Common myeloid progenitor, CD34-positive (primary cell): Measurements from ENCODE around the gene FBXO21.
"Not testable (repeated sequence)": the region's sequence is repeated elsewhere in the genome, so short reads cannot be mapped to it uniquely, and the experiment has no call there.

Experiments used
- CTCF ChIA-PET: fragments of 350-600 bp; sonication (Branson Sonifier 250); formaldehyde crosslinking; loops from one replicate; lab custom pipeline; 2021; ENCODE audit warnings: antibody characterized with exemption; lab: Charles Lee
- POLR2A ChIA-PET: fragments of 350-600 bp; sonication (Branson Sonifier 250); formaldehyde crosslinking; loops from one replicate; lab custom pipeline; 2021; ENCODE audit warnings: antibody characterized with exemption; lab: Charles Lee
- DNase-seq, 3 donors: peaks; one replicate each; pipeline versions ENCODE4 v3.0.0 to v3.0.0-alpha.2; 2013
- H3K27ac ChIP-seq, 2 experiments: 1 replicate in 1 of 2; 2 replicates in 1 of 2; pipeline ENCODE4 v1.7.0; 2013; ENCODE audit warnings: inconsistent platforms in 2 of 2, low read length in 2 of 2, mild to moderate bottlenecking in 2 of 2, low read depth in 1 of 2, moderate library complexity in 1 of 2; ENCODE audit not compliant: severe bottlenecking in 2 of 2, insufficient read depth in 1 of 2, poor library complexity in 1 of 2
- H3K27me3 ChIP-seq, 5 experiments: replicated peaks in 2 of 5; 1 replicate in 3 of 5; 2 replicates in 2 of 5; pipeline versions ENCODE4 v1.6.1 to v1.7.0; 2013; ENCODE audit warnings: low read length in 4 of 5, mild to moderate bottlenecking in 2 of 5, moderate library complexity in 2 of 5, inconsistent platforms in 1 of 5; ENCODE audit not compliant: insufficient read depth in 5 of 5, control insufficient read depth in 4 of 5
- H3K36me3 ChIP-seq, 4 experiments: 1 replicate in 2 of 4; 2 replicates in 2 of 4; pipeline versions ENCODE4 v1.6.1 to v1.7.0; 2013; ENCODE audit warnings: low read length in 3 of 4, control low read depth in 1 of 4, mild to moderate bottlenecking in 1 of 4; ENCODE audit not compliant: control insufficient read depth in 4 of 4, insufficient read depth in 4 of 4
- H3K4me1 ChIP-seq, 4 experiments: 1 replicate in 3 of 4; 2 replicates in 1 of 4; pipeline versions ENCODE4 v1.6.1 to v1.7.1; 2013; ENCODE audit warnings: low read length in 3 of 4, mild to moderate bottlenecking in 3 of 4, control low read depth in 1 of 4, inconsistent platforms in 1 of 4, moderate library complexity in 1 of 4; ENCODE audit not compliant: control insufficient read depth in 4 of 4, insufficient read depth in 4 of 4; ENCODE audit errors: control extremely low read depth in 1 of 4
- H3K4me3 ChIP-seq, 7 experiments: 1 replicate in 4 of 7; 2 replicates in 3 of 7; pipeline versions ENCODE4 v1.5.1 to v1.7.0; 2013; ENCODE audit warnings: mild to moderate bottlenecking in 7 of 7, low read length in 6 of 7, moderate library complexity in 6 of 7, inconsistent platforms in 2 of 7, low read depth in 2 of 7, control low read depth in 1 of 7; ENCODE audit not compliant: insufficient read depth in 4 of 7, control insufficient read depth in 1 of 7; ENCODE audit errors: extremely low read depth in 1 of 7
- H3K9me3 ChIP-seq, 5 experiments: 1 replicate in 4 of 5; 2 replicates in 1 of 5; pipeline versions ENCODE4 v1.6.1 to v1.7.1; 2013; ENCODE audit warnings: low read length in 4 of 5, mild to moderate bottlenecking in 2 of 5, inconsistent platforms in 1 of 5, low read depth in 1 of 5, moderate library complexity in 1 of 5; ENCODE audit not compliant: control insufficient read depth in 4 of 5, insufficient read depth in 2 of 5; ENCODE audit errors: control extremely low read depth in 1 of 5
- WGBS: methylation state at CpG from one replicate; pipeline ENCODE4 v1.1.5; 2013; ENCODE audit not compliant: insufficient coverage; 5-methylcytosine and 5-hydroxymethylcytosine counted together

The FBXO21 gene

DNA sequence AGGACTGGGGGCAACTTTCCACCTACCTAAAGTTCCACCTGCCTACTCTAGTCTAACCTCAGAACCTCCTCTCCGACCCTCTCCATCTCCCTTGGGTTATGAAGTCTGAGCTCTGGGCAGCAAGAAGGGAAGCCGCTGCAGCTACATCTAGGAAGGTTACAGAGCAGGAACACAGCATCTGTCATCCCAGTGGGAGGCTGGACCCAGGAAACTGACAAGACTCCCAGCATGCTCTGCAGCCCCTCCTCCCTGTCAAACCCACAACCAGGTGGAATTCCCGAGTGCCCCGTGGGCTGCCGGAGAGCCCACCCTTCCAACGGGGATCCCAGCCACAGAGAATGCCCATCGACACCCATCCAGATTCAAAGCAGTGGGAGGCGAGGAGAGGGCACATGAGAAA lies 93.1 kb downstream of the FBXO21 start:
- no peak for DNase-seq
- Histone ChIP-seq H3K27ac (no peak overlapping the region), H3K9me3 (no peaks in the 10 kb centered on the region), H3K4me3 (peak overlapping the region in 1 of 7 experiments; percentile 70), H3K27me3 (peaks cover 0 to 47% (median 13%) of the 10 kb centered on the region in 5 experiments), H3K4me1 (peaks cover 0 to 42% (median 17%) of the 10 kb centered on the region in 4 experiments), H3K36me3 (peaks cover 0 to 43% (median 0%) of the 10 kb centered on the region in 4 experiments)
- WGBS: 85% methylated on average over 3 of the region's 8 CpGs
- ChIA-PET POLR2A (interaction anchor here (1.1 kb wide), 1 partner anchor 38 kb away, joined by 3 read pairs; no protein-coding TSS in a partner anchor), CTCF (interaction anchor here (1.2 to 1.6 kb wide), 3 partner anchors 10 to 33 kb away, joined by 3 to 5 read pairs (median 3); no protein-coding TSS in a partner anchor)

GRCh38 chr12:117096501-117097042 lies 93.7 kb downstream of the FBXO21 start:
- H3K36me3 ChIP-seq: peaks cover 0 to 49% (median 0%) of the 10 kb centered on the region in 4 experiments
- ChIA-PET POLR2A (no interaction called here), CTCF (interaction anchor here (1.0 to 1.6 kb wide), 5 partner anchors 23 to 76 kb away, joined by 3 to 5 read pairs (median 4); no protein-coding TSS in a partner anchor)
- H3K9me3 ChIP-seq: no peaks in the 10 kb centered on the region
- peaks cover 0 to 37% (median 17%) of the 10 kb centered on the region in 4 experiments for H3K4me1 ChIP-seq
- H3K4me3 ChIP-seq: peak overlapping the region in 1 of 7 experiments; percentile 70
- no peak for DNase-seq
- peaks cover 0 to 47% (median 13%) of the 10 kb centered on the region in 5 experiments for H3K27me3 ChIP-seq
- H3K27ac ChIP-seq: no peak overlapping the region
- 94% methylated on average over 9 of the region's 11 CpGs for WGBS

DNA sequence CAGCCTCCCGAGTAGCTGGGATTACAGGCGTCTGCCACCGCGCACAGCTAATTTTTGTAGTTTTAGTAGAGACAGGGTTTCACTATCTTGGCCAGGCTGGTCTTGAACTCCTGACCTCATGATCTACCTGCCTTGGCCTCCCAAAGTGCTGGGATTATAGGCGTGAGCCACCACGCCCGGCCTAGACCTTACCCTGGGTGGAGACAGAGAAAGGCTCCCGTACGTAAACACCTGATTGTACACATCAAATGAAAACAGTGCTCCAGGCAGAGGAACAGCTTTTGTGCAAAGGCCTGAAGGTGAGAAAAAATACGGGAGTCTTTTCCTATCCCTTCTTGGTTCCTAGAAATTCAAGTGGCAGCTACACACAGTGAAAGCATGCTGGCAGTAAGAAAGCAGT lies 95.1 kb downstream of the FBXO21 start:
- DNase-seq, H3K27ac ChIP-seq, H3K4me3 ChIP-seq, H3K9me3 ChIP-seq, POLR2A ChIA-PET: not testable (repeated sequence)
- CTCF ChIA-PET: interaction anchor here (1.3 kb wide), 1 partner anchor 32 kb away, joined by 5 read pairs; no protein-coding TSS in a partner anchor
- Histone ChIP-seq H3K27me3 (peaks cover 0 to 36% (median 11%) of the 10 kb centered on the region in 5 experiments), H3K36me3 (peaks cover 0 to 63% (median 0%) of the 10 kb centered on the region in 4 experiments), H3K4me1 (peaks cover 0 to 30% (median 17%) of the 10 kb centered on the region in 4 experiments)
- 93% methylated on average over 10 of the region's 10 CpGs for WGBS

DNA sequence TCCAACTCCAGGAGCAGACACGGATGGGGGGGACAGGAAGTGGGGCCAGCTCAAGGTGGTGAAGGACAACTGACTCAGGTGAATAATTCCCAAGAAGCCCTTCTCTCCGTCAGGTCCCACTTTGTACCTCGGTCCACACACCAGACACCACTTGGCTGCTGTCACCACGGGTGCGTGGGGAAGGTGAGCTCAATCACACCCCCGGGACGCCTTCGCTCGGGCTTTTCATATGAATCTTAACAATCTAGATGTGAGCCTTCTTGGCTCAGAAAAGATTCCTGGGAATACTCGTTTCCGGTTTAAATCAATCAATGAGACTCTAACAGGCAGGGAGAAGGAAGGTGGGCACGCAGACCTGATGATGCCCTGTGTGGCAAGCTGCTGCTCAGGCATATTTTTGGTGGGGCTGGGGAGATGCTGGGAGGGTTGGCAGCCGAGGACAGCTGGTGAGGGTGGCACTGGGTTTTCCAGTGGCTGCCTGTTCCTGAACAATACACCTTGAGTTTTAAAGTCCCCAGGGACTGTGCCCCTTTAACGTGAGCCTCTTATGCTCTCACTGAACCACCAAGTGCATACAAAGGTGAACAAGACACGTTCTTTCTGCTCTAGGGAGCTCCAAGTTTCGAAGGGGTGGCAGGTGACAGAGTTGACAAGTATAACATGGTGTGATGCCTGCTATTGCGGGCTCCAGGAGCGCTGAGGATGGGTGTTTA lies 96.2 kb downstream of the FBXO21 start:
- H3K9me3 ChIP-seq: peaks cover 0 to 7% (median 2%) of the 10 kb centered on the region in 5 experiments
- 90% methylated on average over 14 of the region's 18 CpGs for WGBS
- DNase-seq: no peak
- no peak overlapping the region for H3K4me3 ChIP-seq
- POLR2A ChIA-PET: interaction anchor here (0.6 kb wide), 1 partner anchor 32 kb away, joined by 4 read pairs; no protein-coding TSS in a partner anchor
- peaks cover 0 to 29% (median 11%) of the 10 kb centered on the region in 5 experiments for H3K27me3 ChIP-seq
- peaks cover 0 to 26% (median 12%) of the 10 kb centered on the region in 4 experiments for H3K4me1 ChIP-seq
- peaks cover 0 to 64% (median 0%) of the 10 kb centered on the region in 4 experiments for H3K36me3 ChIP-seq
- no peak overlapping the region for H3K27ac ChIP-seq
- CTCF ChIA-PET: interaction anchor here (1.2 to 1.5 kb wide), 2 partner anchors 14 to 25 kb away, joined by 3 read pairs; no protein-coding TSS in a partner anchor

DNA sequence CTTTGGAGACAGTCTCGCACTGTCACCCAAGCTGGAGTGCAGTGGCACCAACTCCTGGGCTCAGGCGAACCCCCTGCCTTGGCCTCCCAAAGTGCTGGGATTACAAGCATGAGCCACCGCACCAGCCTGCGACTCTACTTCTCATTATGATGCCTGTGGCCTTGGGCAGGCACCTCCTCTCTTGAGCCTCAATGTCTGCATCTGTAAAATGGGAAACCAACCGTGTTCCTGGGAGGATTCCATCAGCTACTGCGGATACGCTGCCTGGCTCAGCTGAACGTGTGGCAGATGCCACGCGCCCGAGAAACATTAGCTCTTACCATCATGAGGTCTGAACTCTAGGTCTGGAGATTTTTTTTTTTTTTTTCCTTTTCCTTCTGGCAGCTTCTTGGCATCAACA lies 96.8 kb downstream of the FBXO21 start:
- Histone ChIP-seq H3K36me3 (peaks cover 0 to 64% (median 0%) of the 10 kb centered on the region in 4 experiments), H3K4me1 (peaks cover 0 to 26% (median 5%) of the 10 kb centered on the region in 4 experiments), H3K27me3 (peaks cover 0 to 22% (median 7%) of the 10 kb centered on the region in 5 experiments), H3K9me3 (peaks cover 0 to 7% (median 2%) of the 10 kb centered on the region in 5 experiments), H3K4me3 (no peak overlapping the region), H3K27ac (no peak overlapping the region)
- no peak for DNase-seq
- POLR2A ChIA-PET: interaction anchor here (0.6 kb wide), 1 partner anchor 31 kb away, joined by 4 read pairs; no protein-coding TSS in a partner anchor
- 96% methylated on average over 11 of the region's 11 CpGs for WGBS
- CTCF ChIA-PET: interaction anchor here (1.0 to 1.5 kb wide), 3 partner anchors 14 to 25 kb away, joined by 3 read pairs; no protein-coding TSS in a partner anchor

GRCh38 chr12:117092886-117093285 lies 97.4 kb downstream of the FBXO21 start:
- peaks cover 0 to 7% (median 2%) of the 10 kb centered on the region in 5 experiments for H3K9me3 ChIP-seq
- no peak overlapping the region for H3K27ac ChIP-seq
- peaks cover 0 to 63% (median 0%) of the 10 kb centered on the region in 4 experiments for H3K36me3 ChIP-seq
- H3K27me3 ChIP-seq: peaks cover 0 to 17% (median 2%) of the 10 kb centered on the region in 5 experiments
- 94% methylated on average over 5 of the region's 7 CpGs for WGBS
- H3K4me3 ChIP-seq: no peak overlapping the region
- no peak for DNase-seq
- H3K4me1 ChIP-seq: peaks cover 0 to 27% (median 1%) of the 10 kb centered on the region in 4 experiments
- ChIA-PET POLR2A (no interaction called here), CTCF (interaction anchor here (1.0 to 1.2 kb wide), 3 partner anchors 9 to 19 kb away, joined by 3 read pairs; no protein-coding TSS in a partner anchor)
